ENCODE data around the gene RNF19B.

Gene RNF19B

DNA sequence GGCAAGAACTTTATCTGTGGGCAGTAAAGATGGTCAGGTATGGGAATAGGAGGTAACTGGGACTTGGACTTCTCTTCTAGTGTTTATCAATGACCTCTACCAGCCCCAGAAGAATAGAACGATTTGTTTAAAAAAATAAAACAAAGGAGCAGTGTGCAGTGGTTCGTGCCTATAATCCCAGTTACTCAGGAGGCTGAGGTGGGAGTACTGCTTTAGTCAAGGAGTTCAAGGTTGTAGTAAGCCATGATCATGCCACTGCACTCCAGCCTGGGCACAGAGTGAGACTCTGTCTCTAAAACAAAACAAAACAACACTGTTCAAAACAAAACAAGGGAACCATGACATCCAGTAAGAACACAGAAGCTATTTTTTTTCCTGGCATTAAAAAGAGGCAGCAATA, 4.3 kb downstream of the RNF19B start:
- TF ChIP-seq, protein P1, sequence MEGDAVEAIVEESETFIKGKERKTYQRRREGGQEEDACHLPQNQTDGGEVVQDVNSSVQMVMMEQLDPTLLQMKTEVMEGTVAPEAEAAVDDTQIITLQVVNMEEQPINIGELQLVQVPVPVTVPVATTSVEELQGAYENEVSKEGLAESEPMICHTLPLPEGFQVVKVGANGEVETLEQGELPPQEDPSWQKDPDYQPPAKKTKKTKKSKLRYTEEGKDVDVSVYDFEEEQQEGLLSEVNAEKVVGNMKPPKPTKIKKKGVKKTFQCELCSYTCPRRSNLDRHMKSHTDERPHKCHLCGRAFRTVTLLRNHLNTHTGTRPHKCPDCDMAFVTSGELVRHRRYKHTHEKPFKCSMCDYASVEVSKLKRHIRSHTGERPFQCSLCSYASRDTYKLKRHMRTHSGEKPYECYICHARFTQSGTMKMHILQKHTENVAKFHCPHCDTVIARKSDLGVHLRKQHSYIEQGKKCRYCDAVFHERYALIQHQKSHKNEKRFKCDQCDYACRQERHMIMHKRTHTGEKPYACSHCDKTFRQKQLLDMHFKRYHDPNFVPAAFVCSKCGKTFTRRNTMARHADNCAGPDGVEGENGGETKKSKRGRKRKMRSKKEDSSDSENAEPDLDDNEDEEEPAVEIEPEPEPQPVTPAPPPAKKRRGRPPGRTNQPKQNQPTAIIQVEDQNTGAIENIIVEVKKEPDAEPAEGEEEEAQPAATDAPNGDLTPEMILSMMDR (IDR thresholded peaks at IDR 0.05; ENCODE audit: borderline replicate concordance, insufficient read depth, low read depth, low read length): no peak
- H3K4me3 ChIP-seq (ENCODE audit: low read depth, low read length): no peak overlapping the region

DNA sequence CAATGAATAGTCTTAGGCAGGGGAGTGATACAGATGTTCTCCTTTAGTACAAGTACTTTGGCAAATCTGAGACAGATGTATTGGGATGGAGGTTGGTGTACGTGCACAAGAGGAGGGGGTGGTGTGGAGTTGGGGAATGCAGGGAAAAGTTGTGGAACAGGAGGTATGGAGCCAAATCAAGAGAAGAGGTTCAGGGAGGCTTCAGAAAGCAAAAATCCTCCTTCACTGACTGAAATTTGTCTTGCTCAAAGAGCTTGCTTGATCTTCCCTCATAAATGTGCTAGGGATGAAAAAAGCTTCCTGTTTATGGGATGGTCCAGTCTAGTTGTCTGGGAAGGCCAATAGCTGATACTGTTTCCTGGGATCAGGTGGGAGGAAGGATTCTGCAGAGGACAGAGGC, 5.8 kb downstream of the RNF19B start:
- TF ChIP-seq, protein P1 (IDR thresholded peaks at IDR 0.05; ENCODE audit: borderline replicate concordance, insufficient read depth, low read depth, low read length): no peak

GRCh38 chr1:32957017-32957416, 7.6 kb downstream of the RNF19B start:
- H3K4me3 ChIP-seq (ENCODE audit: low read depth, low read length): no peak overlapping the region
- TF ChIP-seq, protein P1 (IDR thresholded peaks at IDR 0.05; ENCODE audit: borderline replicate concordance, insufficient read depth, low read depth, low read length): no peak

More for the DNA sequence above, 5.8 kb downstream of the RNF19B start:
- no peak overlapping the region for H3K4me3 ChIP-seq (ENCODE audit: low read depth, low read length)

GRCh38 chr1:32954168-32954567, 10.4 kb downstream of the RNF19B start:
- TF ChIP-seq, protein P1 (IDR thresholded peaks at IDR 0.05; ENCODE audit: borderline replicate concordance, insufficient read depth, low read depth, low read length): no peak
- H3K4me3 ChIP-seq (ENCODE audit: low read depth, low read length): no peak overlapping the region

DNA sequence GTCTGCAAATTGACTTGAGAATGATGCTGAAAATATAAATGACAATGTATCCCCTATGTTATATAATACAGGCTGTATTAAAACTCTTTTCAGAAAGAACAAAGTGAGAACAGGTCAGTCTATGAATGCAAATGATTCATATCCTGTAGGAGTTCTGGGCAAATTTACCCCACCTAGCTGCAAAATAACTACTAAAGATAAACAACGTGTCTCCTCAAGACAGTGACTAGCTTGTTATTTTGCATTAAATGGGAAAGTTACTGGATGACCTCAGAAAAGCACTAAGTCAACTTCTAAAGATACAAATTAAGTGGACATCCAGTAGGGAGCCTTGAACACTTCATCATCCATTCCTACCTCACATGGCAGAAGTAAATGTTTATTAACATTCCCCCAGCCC, 11.1 kb downstream of the RNF19B start:
- TF ChIP-seq, protein P1 (IDR thresholded peaks at IDR 0.05; ENCODE audit: borderline replicate concordance, insufficient read depth, low read depth, low read length): no peak
- no peak overlapping the region for H3K4me3 ChIP-seq (ENCODE audit: low read depth, low read length)

DNA sequence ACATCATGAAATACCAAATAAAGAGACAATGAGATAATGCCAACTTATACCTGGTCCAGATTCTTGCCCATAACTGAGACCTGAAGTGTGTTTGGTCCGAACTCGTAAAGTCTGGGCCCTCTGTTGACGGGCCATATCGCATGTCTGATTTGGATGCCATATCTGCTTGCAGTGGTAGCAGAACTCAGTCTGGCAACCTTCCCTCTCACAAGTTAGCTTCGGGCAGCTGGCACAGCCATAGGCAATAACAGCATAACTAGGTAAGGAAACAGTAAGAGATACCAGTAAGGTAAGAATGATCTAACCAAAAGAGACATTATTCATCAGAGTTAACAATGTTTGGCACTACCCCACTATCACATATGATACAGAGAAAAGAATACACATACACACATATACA, 15.1 kb downstream of the RNF19B start:
- TF ChIP-seq, protein P1 (IDR thresholded peaks at IDR 0.05; ENCODE audit: borderline replicate concordance, insufficient read depth, low read depth, low read length): no peak
- H3K4me3 ChIP-seq (ENCODE audit: low read depth, low read length): no peak overlapping the region

GRCh38 chr1:32948905-32949304, 15.7 kb downstream of the RNF19B start:
- TF ChIP-seq, protein P1 (IDR thresholded peaks at IDR 0.05; ENCODE audit: borderline replicate concordance, insufficient read depth, low read depth, low read length): no peak
- no peak overlapping the region for H3K4me3 ChIP-seq (ENCODE audit: low read depth, low read length)

Data from GM12875 (cell line).